ENCODE measurements around the gene PDLIM3. TPM values are rescaled to one million over a fixed set of nuclear protein-coding genes. Genes with fewer than 3 reads are reported as not detected.

The PDLIM3 gene
- total and polyA plus RNA-seq, 2 experiments from 2014 or later, result 8.5 to 18.0 TPM

GRCh38 chr4:185524888-185525863, 10.1 kb downstream of the PDLIM3 start (continued):
- no peak for TF ChIP-seq REST (IDR thresholded peaks at IDR 0.05; ENCODE audit: unreplicated experiment)
- no peak for TF ChIP-seq EZH2 (IDR thresholded peaks at IDR 0.05; ENCODE audit: low read depth, unreplicated experiment)
- TF ChIP-seq CTCF (conservative IDR thresholded peaks at IDR 0.05; ENCODE audit: low read depth in 2 of 2), result no peak
- no peak for TF ChIP-seq STAT1 (IDR thresholded peaks at IDR 0.05; ENCODE audit: unreplicated experiment)
- no peak for TF ChIP-seq EZH2phosphoT487 (IDR thresholded peaks at IDR 0.05; ENCODE audit: unreplicated experiment)

- no peaks in the 10 kb centered on the region for H3K36me3 ChIP-seq (ENCODE audit: insufficient read depth)
- no peaks in the 10 kb centered on the region for H3F3A ChIP-seq (replicated peaks; ENCODE audit: low read depth)
- no peak overlapping the region for H2AFZ ChIP-seq
- no peaks in the 10 kb centered on the region for H4K20me1 ChIP-seq (replicated peaks; ENCODE audit: insufficient read depth)
- H3K4me1 ChIP-seq (ENCODE audit: insufficient read depth), result no peaks in the 10 kb centered on the region
- TF ChIP-seq CTCF (conservative IDR thresholded peaks at IDR 0.05; ENCODE audit: low read depth in 2 of 2) (0 out of 4 replicates have a peak, but pooled peaks of 1 of the 2 experiments have one; percentile 14), POLR2AphosphoS5 (IDR thresholded peaks at IDR 0.05; ENCODE audit: low read depth) (no peak)
- no peaks in the 10 kb centered on the region for H3K79me2 ChIP-seq (replicated peaks; ENCODE audit: insufficient read depth)
- Mint-ChIP-seq H3K4me1 (no peaks in the 10 kb centered on the region), H3K27me3 (ENCODE audit: insufficient read depth, low read depth, poor library complexity) (no peaks in the 10 kb centered on the region), H3K9me3 (no peaks in the 10 kb centered on the region; the same call in 2 of the 3 replicates), H3K4me3 (no peak overlapping the region), H3K27ac (no peak overlapping the region), H3K36me3 (ENCODE audit: low read depth) (peaks cover 2% of the 10 kb centered on the region; the same call in 1 of the 3 replicates)
- ATAC-seq (no peak; the same call in 2 of the 3 replicates), DNase-seq (ENCODE audit: low spot score) (no peak)
- no peak overlapping the region for H3K4me2 ChIP-seq
- no peaks in the 10 kb centered on the region for H3K9me2 ChIP-seq (ENCODE audit: insufficient read depth)
- no peak overlapping the region for H3K4me3 ChIP-seq
- no peak overlapping the region for H3K27ac ChIP-seq (ENCODE audit: low read depth)
- no peaks in the 10 kb centered on the region for H3K27me3 ChIP-seq (ENCODE audit: insufficient read depth)
These were observed 11.4 kb downstream of the PDLIM3 start for GRCh38 chr4:185523862-185524261.

Data from GM23338 (cell line).